Spleen (tissue), 11 donors: ENCODE results near the gene TRIM71. TPM values are rescaled to one million over a fixed set of nuclear protein-coding genes. Genes with fewer than 3 reads are reported as not detected.
"Not testable (repeated sequence)": the region's sequence is repeated elsewhere in the genome, so short reads cannot be mapped to it uniquely, and the experiment has no call there.

Experiments
- DNase-seq: peaks from one replicate; pipeline ENCODE4 v3.0.0-alpha.2; 2020
- H3K27ac ChIP-seq, 8 donors: fragments of 200-600 bp; sonication (generic) in 7 of 8; 1 replicate in 4 of 8; 2 replicates in 4 of 8; pipeline versions ENCODE4 v1.5.0 to v1.8.0; 2016 to 2021; ENCODE audit warnings: inconsistent platforms in 4 of 8, mild to moderate bottlenecking in 4 of 8, moderate library complexity in 1 of 8
- H3K27me3 ChIP-seq, 7 donors: fragments of 200-600 bp; sonication (generic) in 6 of 7; replicated peaks in 1 of 7; 1 replicate in 4 of 7; 2 replicates in 3 of 7; pipeline versions ENCODE4 v1.5.0 to v1.8.0; 2016 to 2021; ENCODE audit warnings: inconsistent platforms in 3 of 7, mild to moderate bottlenecking in 1 of 7
- H3K36me3 ChIP-seq, 6 donors: fragments of 200-600 bp; sonication (generic) in 5 of 6; 1 replicate in 4 of 6; 2 replicates in 2 of 6; pipeline versions ENCODE4 v1.5.0 to v1.8.0; 2016 to 2021; ENCODE audit warnings: inconsistent platforms in 2 of 6
- H3K4me1 ChIP-seq, 6 donors: fragments of 200-600 bp; sonication (generic) in 5 of 6; 1 replicate in 3 of 6; 2 replicates in 3 of 6; pipeline versions ENCODE4 v1.5.0 to v1.8.0; 2016 to 2021; ENCODE audit warnings: inconsistent platforms in 3 of 6
- H3K4me3 ChIP-seq, 8 donors: fragments of 200-600 bp; sonication (generic) in 7 of 8; 1 replicate in 4 of 8; 2 replicates in 4 of 8; pipeline versions ENCODE4 v1.5.0 to v1.8.0; 2016 to 2021; ENCODE audit warnings: inconsistent platforms in 4 of 8, mild to moderate bottlenecking in 4 of 8, moderate library complexity in 2 of 8
- H3K9me3 ChIP-seq, 8 donors: fragments of 200-600 bp; sonication (generic) in 7 of 8; 1 replicate in 4 of 8; 2 replicates in 4 of 8; pipeline versions ENCODE4 v1.5.0 to v1.8.0; 2016 to 2021; ENCODE audit warnings: inconsistent platforms in 4 of 8
- POLR2A ChIP-seq, 3 donors: fragments of 450-650 bp; IDR thresholded peaks; one replicate each; pipeline ENCODE4 v1.5.1; 2017; ENCODE audit warnings: antibody characterized with exemption in 3 of 3, mild to moderate bottlenecking in 1 of 3
- POLR2AphosphoS5 ChIP-seq, 3 donors: sonication (generic); formaldehyde crosslinking; IDR thresholded peaks; one replicate each; pipeline ENCODE4 v1.5.1; 2017; ENCODE audit warnings: antibody characterized with exemption in 3 of 3
- WGBS, 5 donors: extraction: QIAGEN DNeasy Blood & Tissue Kit in 3 of 5; methylation state at CpG; one replicate each; pipeline versions ENCODE4 v1.1.5 to v1.1.7; 2013 to 2018; 5-methylcytosine and 5-hydroxymethylcytosine counted together
- intact Hi-C: fragments of 100-400 bp; cut with DNase I; formaldehyde crosslinking; loops from one replicate; pipeline ENCODE4 v1.15.0; 2023; ENCODE audit warnings: low total_unique reads
- polyA plus RNA-seq, 3 donors: library from polyadenylated mRNA; stranded (reverse); fragments of 200-250 nt; gene quantifications; one replicate each; pipeline ENCODE4 v1.2.1, GENCODE V29; 2013
- total RNA-seq, 7 donors: library from RNA; depleted of rRNA in 3 of 7; stranded (reverse); fragments of >200 nt in 3 of 7; fragmentation: NEBNext Ultra II Directional in 4 of 7; extraction: Animal tissue kit (Norgen Biotek cat#: 25700) in 4 of 7; gene quantifications; one replicate each; pipeline versions ENCODE4 v1.1.0 to v1.2.1, GENCODE V29; 2016 to 2021
- TF ChIP-seq, protein P1 (sequence below), 11 experiments: fragments of 200-600 bp in 7 of 11; fragments of 450-650 bp in 4 of 11; sonication (generic) in 4 of 11; IDR thresholded peaks in 8 of 11; conservative IDR thresholded peaks in 3 of 11; 1 replicate in 7 of 11; 2 replicates in 4 of 11; pipeline versions ENCODE4 v1.4.0 to v1.8.0; 2016 to 2021; ENCODE audit warnings: antibody characterized with exemption in 11 of 11, inconsistent platforms in 4 of 11, mild to moderate bottlenecking in 1 of 11
- donor health status: healthy with polysubstance abuse.
- donor health status: DM: no; HTN: no; CAD: no; lungs with moderate emphysema.
- donor health status: DM: no; HTN: no; CAD: no.
- donor health status: Bipolar disorder and iron deficiency.
- donor health status: healthy.
- donor health status: DM: no; HTN: no; CAD: no.
- donor health status: DM: yes; HTN: yes; CAD: no.

The TRIM71 gene
- total and polyA plus RNA-seq, 10 donors, result under 0.01 to 0.09 (median 0.03) TPM; not detected in 5

DNA sequence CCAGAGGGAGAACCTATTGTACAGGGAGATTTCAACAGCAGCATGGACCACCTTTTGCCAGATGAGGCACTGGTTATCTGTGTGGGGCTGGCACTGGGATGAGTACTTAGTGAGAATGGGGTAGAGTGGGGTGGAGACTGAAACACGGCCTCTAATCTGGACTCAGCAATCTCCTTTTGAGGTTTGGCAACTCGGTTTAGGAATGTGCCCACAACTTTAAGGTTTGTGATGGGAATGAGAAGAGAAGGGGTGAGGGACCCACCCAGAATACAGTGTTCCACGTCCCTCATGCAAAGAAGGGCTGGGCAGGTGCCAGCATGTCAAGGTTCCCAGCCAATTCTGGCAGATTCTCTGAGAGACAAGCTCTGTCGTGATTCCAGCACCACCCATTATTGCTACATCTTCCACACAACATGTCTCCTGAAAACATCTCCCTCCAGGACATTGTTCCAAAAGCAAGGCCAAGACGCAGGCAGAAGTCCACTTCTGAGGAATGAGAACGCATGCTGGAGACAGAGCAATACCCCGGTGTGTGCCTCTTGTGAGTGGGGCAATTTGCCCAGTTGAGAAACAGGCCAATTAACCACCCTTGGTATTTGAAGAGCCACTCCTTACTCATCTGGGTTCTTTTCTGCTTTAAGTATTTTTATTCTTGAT, 96.1 kb downstream of the TRIM71 start:
- intact Hi-C loops, result no loop called here
- 54 to 83% (median 67%) methylated on average over 7 of the region's 7 CpGs for WGBS, 5 donors
- Histone ChIP-seq H3K4me3 (no peak overlapping the region), H3K27me3 (no peaks in the 10 kb centered on the region), H3K9me3 (peaks cover 0 to 20% (median 17%) of the 10 kb centered on the region in 8 donors), H3K36me3 (no peaks in the 10 kb centered on the region), H3K4me1 (no peaks in the 10 kb centered on the region), H3K27ac (no peak overlapping the region)
- no peak for DNase-seq
- no peak for TF ChIP-seq POLR2A (IDR thresholded peaks at IDR 0.05)
- no peak for TF ChIP-seq POLR2AphosphoS5 (IDR thresholded peaks at IDR 0.05)
- TF ChIP-seq, protein P1, sequence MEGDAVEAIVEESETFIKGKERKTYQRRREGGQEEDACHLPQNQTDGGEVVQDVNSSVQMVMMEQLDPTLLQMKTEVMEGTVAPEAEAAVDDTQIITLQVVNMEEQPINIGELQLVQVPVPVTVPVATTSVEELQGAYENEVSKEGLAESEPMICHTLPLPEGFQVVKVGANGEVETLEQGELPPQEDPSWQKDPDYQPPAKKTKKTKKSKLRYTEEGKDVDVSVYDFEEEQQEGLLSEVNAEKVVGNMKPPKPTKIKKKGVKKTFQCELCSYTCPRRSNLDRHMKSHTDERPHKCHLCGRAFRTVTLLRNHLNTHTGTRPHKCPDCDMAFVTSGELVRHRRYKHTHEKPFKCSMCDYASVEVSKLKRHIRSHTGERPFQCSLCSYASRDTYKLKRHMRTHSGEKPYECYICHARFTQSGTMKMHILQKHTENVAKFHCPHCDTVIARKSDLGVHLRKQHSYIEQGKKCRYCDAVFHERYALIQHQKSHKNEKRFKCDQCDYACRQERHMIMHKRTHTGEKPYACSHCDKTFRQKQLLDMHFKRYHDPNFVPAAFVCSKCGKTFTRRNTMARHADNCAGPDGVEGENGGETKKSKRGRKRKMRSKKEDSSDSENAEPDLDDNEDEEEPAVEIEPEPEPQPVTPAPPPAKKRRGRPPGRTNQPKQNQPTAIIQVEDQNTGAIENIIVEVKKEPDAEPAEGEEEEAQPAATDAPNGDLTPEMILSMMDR (IDR thresholded peaks at IDR 0.05 in 8 of 11, conservative IDR thresholded peaks at IDR 0.05 in 3 of 11), result no peak

DNA sequence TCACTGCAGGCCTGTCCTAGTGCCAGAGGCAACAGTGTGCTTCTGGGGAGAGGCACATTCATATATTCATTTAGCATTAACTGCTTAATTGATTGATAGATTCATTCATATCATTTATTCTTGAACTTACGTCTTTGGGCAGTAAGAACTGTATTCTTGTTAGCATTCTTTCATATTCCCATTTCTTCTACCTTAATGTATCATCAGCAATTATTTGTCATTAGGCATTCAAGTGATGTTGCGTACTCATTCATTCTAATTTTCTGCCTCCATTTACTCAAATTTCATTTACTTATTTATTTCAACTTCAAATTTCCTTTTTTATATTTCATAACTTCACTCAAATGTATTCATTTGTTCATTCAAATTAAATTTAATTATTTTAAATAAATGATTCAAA, 102.1 kb downstream of the TRIM71 start:
- Histone ChIP-seq H3K4me1 (no peaks in the 10 kb centered on the region), H3K4me3 (no peak overlapping the region), H3K9me3 (peaks cover 0 to 20% (median 17%) of the 10 kb centered on the region in 8 donors), H3K27ac (no peak overlapping the region), H3K27me3 (no peaks in the 10 kb centered on the region), H3K36me3 (no peaks in the 10 kb centered on the region)
- WGBS, 5 donors, result 83 to 95% (median 90%) methylated on average over 2 of the region's 2 CpGs
- TF ChIP-seq POLR2AphosphoS5 (IDR thresholded peaks at IDR 0.05), result no peak
- no peak for TF ChIP-seq POLR2A (IDR thresholded peaks at IDR 0.05)
- TF ChIP-seq, protein P1 (IDR thresholded peaks at IDR 0.05 in 8 of 11, conservative IDR thresholded peaks at IDR 0.05 in 3 of 11), result no peak
- no peak for DNase-seq
- intact Hi-C loops, result no loop called here

DNA sequence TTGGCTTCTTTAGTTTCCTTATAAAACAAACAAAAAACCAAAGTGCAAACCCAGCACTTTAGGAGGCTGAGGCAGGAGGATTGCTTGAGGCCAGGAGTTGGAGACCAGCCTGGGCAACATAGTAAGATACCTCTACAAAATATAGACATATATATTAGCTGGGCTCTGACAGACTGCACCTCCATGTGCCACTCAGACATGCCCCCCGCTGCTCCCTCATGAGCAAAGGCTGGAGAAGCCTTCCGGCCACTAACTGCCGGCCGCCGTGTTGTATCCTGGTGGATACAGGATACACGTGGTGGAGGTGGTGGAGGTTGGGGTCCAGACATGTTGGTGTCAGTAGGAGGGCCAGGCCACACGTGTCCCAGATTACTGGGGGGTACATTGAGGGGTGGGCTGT, 104.3 kb downstream of the TRIM71 start:
- Histone ChIP-seq H3K27me3 (peaks cover 0 to 10% (median 0%) of the 10 kb centered on the region in 7 donors), H3K36me3 (no peaks in the 10 kb centered on the region), H3K4me3 (no peak overlapping the region), H3K27ac (no peak overlapping the region), H3K9me3 (peaks cover 0 to 12% (median 11%) of the 10 kb centered on the region in 8 donors), H3K4me1 (no peaks in the 10 kb centered on the region)
- no peak for DNase-seq
- 84 to 92% (median 86%) methylated on average over 7 of the region's 7 CpGs for WGBS, 5 donors
- TF ChIP-seq, protein P1 (IDR thresholded peaks at IDR 0.05 in 8 of 11, conservative IDR thresholded peaks at IDR 0.05 in 3 of 11), result no peak
- no peak for TF ChIP-seq POLR2AphosphoS5 (IDR thresholded peaks at IDR 0.05)
- TF ChIP-seq POLR2A (IDR thresholded peaks at IDR 0.05), result no peak
- intact Hi-C loops, result no loop called here

DNA sequence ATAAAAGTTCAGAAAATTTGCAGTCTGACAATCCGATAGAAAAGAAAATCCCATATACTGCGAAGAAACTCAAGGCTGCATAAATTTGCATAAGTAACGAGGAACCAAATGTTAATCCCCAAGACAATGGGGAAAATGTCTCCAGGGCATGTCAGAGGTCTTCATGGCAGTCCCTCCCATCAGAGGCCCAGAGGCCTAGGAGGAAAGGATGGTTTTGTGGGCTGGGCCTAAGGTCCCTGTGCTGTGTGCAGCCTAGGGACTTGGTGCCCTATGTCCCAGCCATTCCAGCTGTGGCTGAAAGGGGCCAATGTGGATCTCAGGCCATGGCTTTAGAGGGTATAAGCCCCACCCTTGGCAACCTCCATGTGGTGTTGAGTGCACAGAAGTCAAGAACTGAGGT, 112.4 kb downstream of the TRIM71 start:
- Histone ChIP-seq H3K9me3 (no peaks in the 10 kb centered on the region), H3K4me1 (no peaks in the 10 kb centered on the region), H3K4me3 (no peak overlapping the region), H3K27ac (no peak overlapping the region), H3K36me3 (no peaks in the 10 kb centered on the region), H3K27me3 (peaks cover 0 to 12% (median 0%) of the 10 kb centered on the region in 7 donors)
- TF ChIP-seq, protein P1 (IDR thresholded peaks at IDR 0.05 in 8 of 11, conservative IDR thresholded peaks at IDR 0.05 in 3 of 11), result no peak
- TF ChIP-seq POLR2A (IDR thresholded peaks at IDR 0.05) (no peak), POLR2AphosphoS5 (IDR thresholded peaks at IDR 0.05) (no peak)
- intact Hi-C loops, result loop anchor here (5.0 kb wide), 1 partner anchor 418 kb away; no protein-coding TSS in a partner anchor
- no peak for DNase-seq
- WGBS, 5 donors, result 91 to 98% (median 93%) methylated on average over 3 of the region's 3 CpGs

DNA sequence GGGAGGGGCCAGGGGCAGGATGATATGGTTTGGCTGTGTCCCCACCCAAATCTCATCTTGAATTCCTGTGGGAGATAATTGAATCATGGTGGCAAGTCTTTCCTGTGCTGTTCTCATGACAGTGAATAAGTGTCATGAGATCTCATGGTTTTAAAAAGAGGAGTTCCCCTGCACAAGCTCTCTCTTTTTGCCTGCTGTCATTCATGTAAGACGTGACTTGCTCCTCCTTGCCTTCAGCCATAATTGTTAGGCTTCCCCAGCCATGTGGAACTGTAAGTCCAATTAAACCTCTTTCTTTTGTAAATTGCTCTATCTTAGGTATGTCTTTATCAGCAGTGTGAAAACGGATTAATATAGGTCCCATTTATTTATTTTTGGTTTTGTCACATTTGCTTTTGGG, 113.5 kb downstream of the TRIM71 start:
- intact Hi-C loops, result loop anchor here (5.0 kb wide), 1 partner anchor 419 kb away; no protein-coding TSS in a partner anchor
- not testable (repeated sequence) for H3K27ac ChIP-seq, H3K36me3 ChIP-seq, H3K9me3 ChIP-seq, H3K4me1 ChIP-seq, DNase-seq, H3K4me3 ChIP-seq
- WGBS, 5 donors, result 75 to 87% (median 84%) methylated on average over 2 of the region's 2 CpGs
- H3K27me3 ChIP-seq, result peaks cover 0 to 11% (median 0%) of the 10 kb centered on the region in 7 donors
